Measurements from ENCODE around the gene STARD13. TPM values are rescaled to one million over a fixed set of nuclear protein-coding genes. Genes with fewer than 3 reads are reported as not detected.

STARD13 gene
- total RNA-seq, 2 donors from 2014 or later = 27.4 to 31.1 TPM

- 91% methylated on average over 3 of the region's 3 CpGs for WGBS
- H3K27ac ChIP-seq = no peak overlapping the region
These were observed 29.3 kb downstream of the STARD13 start for GRCh38 chr13:33256148-33256840.

GRCh38 chr13:33252135-33252534 is 33.4 kb downstream of the STARD13 start:
- intact Hi-C loops (cut with DNase I) = no loop called here
- H3K27ac ChIP-seq = no peak overlapping the region
- WGBS = 94% methylated on average over 4 of the region's 4 CpGs

More at GRCh38 chr13:33256148-33256840, 29.3 kb downstream of the STARD13 start:
- DNase-seq (ENCODE audit: low spot score) = no peak
- Histone ChIP-seq H3K4me1 (replicated peaks) (no peaks in the 10 kb centered on the region), H3K9me3 (no peaks in the 10 kb centered on the region), H3K36me3 (no peaks in the 10 kb centered on the region), H3K4me3 (no peak overlapping the region), H3K27me3 (replicated peaks; ENCODE audit: insufficient read depth) (no peaks in the 10 kb centered on the region)
- TF ChIP-seq POLR2A (IDR thresholded peaks at IDR 0.05) = no peak
- TF ChIP-seq CTCF (IDR thresholded peaks at IDR 0.05) = no peak
- TF ChIP-seq POLR2AphosphoS5 (IDR thresholded peaks at IDR 0.05) = no peak
- intact Hi-C loops (cut with DNase I) = no loop called here

GRCh38 chr13:33251131-33251661 is 34.4 kb downstream of the STARD13 start:
- H3K27ac ChIP-seq = no peak overlapping the region

More at GRCh38 chr13:33252135-33252534, 33.4 kb downstream of the STARD13 start:
- no peak for DNase-seq (ENCODE audit: low spot score)
- no peaks in the 10 kb centered on the region for H3K4me1 ChIP-seq (replicated peaks)
- no peaks in the 10 kb centered on the region for H3K9me3 ChIP-seq
- TF ChIP-seq POLR2AphosphoS5 (IDR thresholded peaks at IDR 0.05) (no peak), CTCF (IDR thresholded peaks at IDR 0.05) (no peak), POLR2A (IDR thresholded peaks at IDR 0.05) (no peak)
- H3K27me3 ChIP-seq (replicated peaks; ENCODE audit: insufficient read depth) = no peaks in the 10 kb centered on the region
- no peaks in the 10 kb centered on the region for H3K36me3 ChIP-seq
- H3K4me3 ChIP-seq = no peak overlapping the region

GRCh38 chr13:33250609-33251008 is 34.9 kb downstream of the STARD13 start:
- no peak overlapping the region for H3K4me3 ChIP-seq
- H3K4me1 ChIP-seq (replicated peaks) = no peaks in the 10 kb centered on the region
- TF ChIP-seq POLR2AphosphoS5 (IDR thresholded peaks at IDR 0.05) (no peak), POLR2A (IDR thresholded peaks at IDR 0.05) (no peak), CTCF (IDR thresholded peaks at IDR 0.05) (no peak)
- no peaks in the 10 kb centered on the region for H3K27me3 ChIP-seq (replicated peaks; ENCODE audit: insufficient read depth)
- no peaks in the 10 kb centered on the region for H3K9me3 ChIP-seq
- DNase-seq (ENCODE audit: low spot score) = no peak
- no peaks in the 10 kb centered on the region for H3K36me3 ChIP-seq
- H3K27ac ChIP-seq = no peak overlapping the region
- intact Hi-C loops (cut with DNase I) = no loop called here

More at GRCh38 chr13:33251131-33251661, 34.4 kb downstream of the STARD13 start:
- no peaks in the 10 kb centered on the region for H3K36me3 ChIP-seq
- H3K9me3 ChIP-seq = no peaks in the 10 kb centered on the region
- H3K4me3 ChIP-seq = no peak overlapping the region
- TF ChIP-seq POLR2A (IDR thresholded peaks at IDR 0.05) = no peak
- TF ChIP-seq CTCF (IDR thresholded peaks at IDR 0.05) = no peak
- no peak for TF ChIP-seq POLR2AphosphoS5 (IDR thresholded peaks at IDR 0.05)
- no peaks in the 10 kb centered on the region for H3K4me1 ChIP-seq (replicated peaks)
- H3K27me3 ChIP-seq (replicated peaks; ENCODE audit: insufficient read depth) = no peaks in the 10 kb centered on the region
- WGBS = 11% methylated on average over 2 of the region's 2 CpGs
- intact Hi-C loops (cut with DNase I) = no loop called here
- no peak for DNase-seq (ENCODE audit: low spot score)

- no peak for DNase-seq (ENCODE audit: low spot score)
- no peaks in the 10 kb centered on the region for H3K27me3 ChIP-seq (replicated peaks; ENCODE audit: insufficient read depth)
- intact Hi-C loops (cut with DNase I) = no loop called here
- no peaks in the 10 kb centered on the region for H3K4me1 ChIP-seq (replicated peaks)
- H3K36me3 ChIP-seq = no peaks in the 10 kb centered on the region
- no peak for TF ChIP-seq POLR2A (IDR thresholded peaks at IDR 0.05)
- no peak for TF ChIP-seq CTCF (IDR thresholded peaks at IDR 0.05)
- no peak for TF ChIP-seq POLR2AphosphoS5 (IDR thresholded peaks at IDR 0.05)
- no peaks in the 10 kb centered on the region for H3K9me3 ChIP-seq
- no peak overlapping the region for H3K27ac ChIP-seq
- no peak overlapping the region for H3K4me3 ChIP-seq
- WGBS = 96% methylated on average over 3 of the region's 3 CpGs
These were observed 35.7 kb downstream of the STARD13 start for GRCh38 chr13:33249894-33250293.
